Measurements from ENCODE around the gene NLRP13. TPM values are rescaled to one million over a fixed set of nuclear protein-coding genes. Genes with fewer than 3 reads are reported as not detected.

NLRP13 gene
- total and polyA plus RNA-seq, 2 experiments from 2014 or later, result not detected

GRCh38 chr19:55909801-55910200 lies 22.3 kb downstream of the NLRP13 start (continued):
- TF ChIP-seq, protein P1, sequence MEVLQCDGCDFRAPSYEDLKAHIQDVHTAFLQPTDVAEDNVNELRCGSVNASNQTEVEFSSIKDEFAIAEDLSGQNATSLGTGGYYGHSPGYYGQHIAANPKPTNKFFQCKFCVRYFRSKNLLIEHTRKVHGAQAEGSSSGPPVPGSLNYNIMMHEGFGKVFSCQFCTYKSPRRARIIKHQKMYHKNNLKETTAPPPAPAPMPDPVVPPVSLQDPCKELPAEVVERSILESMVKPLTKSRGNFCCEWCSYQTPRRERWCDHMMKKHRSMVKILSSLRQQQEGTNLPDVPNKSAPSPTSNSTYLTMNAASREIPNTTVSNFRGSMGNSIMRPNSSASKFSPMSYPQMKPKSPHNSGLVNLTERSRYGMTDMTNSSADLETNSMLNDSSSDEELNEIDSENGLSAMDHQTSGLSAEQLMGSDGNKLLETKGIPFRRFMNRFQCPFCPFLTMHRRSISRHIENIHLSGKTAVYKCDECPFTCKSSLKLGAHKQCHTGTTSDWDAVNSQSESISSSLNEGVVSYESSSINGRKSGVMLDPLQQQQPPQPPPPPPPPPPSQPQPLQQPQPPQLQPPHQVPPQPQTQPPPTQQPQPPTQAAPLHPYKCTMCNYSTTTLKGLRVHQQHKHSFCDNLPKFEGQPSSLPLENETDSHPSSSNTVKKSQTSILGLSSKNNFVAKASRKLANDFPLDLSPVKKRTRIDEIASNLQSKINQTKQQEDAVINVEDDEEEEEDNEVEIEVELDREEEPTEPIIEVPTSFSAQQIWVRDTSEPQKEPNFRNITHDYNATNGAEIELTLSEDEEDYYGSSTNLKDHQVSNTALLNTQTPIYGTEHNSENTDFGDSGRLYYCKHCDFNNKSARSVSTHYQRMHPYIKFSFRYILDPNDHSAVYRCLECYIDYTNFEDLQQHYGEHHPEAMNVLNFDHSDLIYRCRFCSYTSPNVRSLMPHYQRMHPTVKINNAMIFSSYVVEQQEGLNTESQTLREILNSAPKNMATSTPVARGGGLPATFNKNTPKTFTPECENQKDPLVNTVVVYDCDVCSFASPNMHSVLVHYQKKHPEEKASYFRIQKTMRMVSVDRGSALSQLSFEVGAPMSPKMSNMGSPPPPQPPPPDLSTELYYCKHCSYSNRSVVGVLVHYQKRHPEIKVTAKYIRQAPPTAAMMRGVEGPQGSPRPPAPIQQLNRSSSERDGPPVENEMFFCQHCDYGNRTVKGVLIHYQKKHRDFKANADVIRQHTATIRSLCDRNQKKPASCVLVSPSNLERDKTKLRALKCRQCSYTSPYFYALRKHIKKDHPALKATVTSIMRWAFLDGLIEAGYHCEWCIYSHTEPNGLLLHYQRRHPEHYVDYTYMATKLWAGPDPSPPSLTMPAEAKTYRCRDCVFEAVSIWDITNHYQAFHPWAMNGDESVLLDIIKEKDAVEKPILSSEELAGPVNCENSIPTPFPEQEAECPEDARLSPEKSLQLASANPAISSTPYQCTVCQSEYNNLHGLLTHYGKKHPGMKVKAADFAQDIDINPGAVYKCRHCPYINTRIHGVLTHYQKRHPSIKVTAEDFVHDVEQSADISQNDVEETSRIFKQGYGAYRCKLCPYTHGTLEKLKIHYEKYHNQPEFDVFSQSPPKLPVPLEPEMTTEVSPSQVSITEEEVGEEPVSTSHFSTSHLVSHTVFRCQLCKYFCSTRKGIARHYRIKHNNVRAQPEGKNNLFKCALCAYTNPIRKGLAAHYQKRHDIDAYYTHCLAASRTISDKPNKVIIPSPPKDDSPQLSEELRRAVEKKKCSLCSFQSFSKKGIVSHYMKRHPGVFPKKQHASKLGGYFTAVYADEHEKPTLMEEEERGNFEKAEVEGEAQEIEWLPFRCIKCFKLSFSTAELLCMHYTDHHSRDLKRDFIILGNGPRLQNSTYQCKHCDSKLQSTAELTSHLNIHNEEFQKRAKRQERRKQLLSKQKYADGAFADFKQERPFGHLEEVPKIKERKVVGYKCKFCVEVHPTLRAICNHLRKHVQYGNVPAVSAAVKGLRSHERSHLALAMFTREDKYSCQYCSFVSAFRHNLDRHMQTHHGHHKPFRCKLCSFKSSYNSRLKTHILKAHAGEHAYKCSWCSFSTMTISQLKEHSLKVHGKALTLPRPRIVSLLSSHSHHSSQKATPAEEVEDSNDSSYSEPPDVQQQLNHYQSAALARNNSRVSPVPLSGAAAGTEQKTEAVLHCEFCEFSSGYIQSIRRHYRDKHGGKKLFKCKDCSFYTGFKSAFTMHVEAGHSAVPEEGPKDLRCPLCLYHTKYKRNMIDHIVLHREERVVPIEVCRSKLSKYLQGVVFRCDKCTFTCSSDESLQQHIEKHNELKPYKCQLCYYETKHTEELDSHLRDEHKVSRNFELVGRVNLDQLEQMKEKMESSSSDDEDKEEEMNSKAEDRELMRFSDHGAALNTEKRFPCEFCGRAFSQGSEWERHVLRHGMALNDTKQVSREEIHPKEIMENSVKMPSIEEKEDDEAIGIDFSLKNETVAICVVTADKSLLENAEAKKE (CRISPR knock-in tag; IDR thresholded peaks at IDR 0.05), result no peak
- TF ChIP-seq STAT1 (IDR thresholded peaks at IDR 0.05; ENCODE audit: unreplicated experiment) (no peak), ETS1 (IDR thresholded peaks at IDR 0.05) (no peak)

- Mint-ChIP-seq H3K9me3 (peaks cover 96% of the 10 kb centered on the region), H3K4me3 (no peak overlapping the region), H3K27me3 (ENCODE audit: insufficient read depth, low read depth, poor library complexity) (peaks cover 3% of the 10 kb centered on the region), H3K27ac (no peak overlapping the region), H3K36me3 (ENCODE audit: low read depth) (peaks cover 40% of the 10 kb centered on the region), H3K4me1 (no peaks in the 10 kb centered on the region)
- no peaks in the 10 kb centered on the region for H3K9me2 ChIP-seq (ENCODE audit: insufficient read depth)
- H3K27me3 ChIP-seq (ENCODE audit: insufficient read depth), result no peaks in the 10 kb centered on the region
- H3K27ac ChIP-seq (ENCODE audit: low read depth), result no peak overlapping the region
- ATAC-seq (no peak), DNase-seq (ENCODE audit: low spot score) (no peak)
- peaks cover 6% of the 10 kb centered on the region for H3K36me3 ChIP-seq (ENCODE audit: insufficient read depth)
- no peak overlapping the region for H2AFZ ChIP-seq
- H3K4me3 ChIP-seq, result no peak overlapping the region
- no peaks in the 10 kb centered on the region for H3K4me1 ChIP-seq (ENCODE audit: insufficient read depth)
- no peaks in the 10 kb centered on the region for H3F3A ChIP-seq (replicated peaks; ENCODE audit: low read depth)
- no peaks in the 10 kb centered on the region for H3K79me2 ChIP-seq (replicated peaks; ENCODE audit: insufficient read depth)
- no peak overlapping the region for H3K4me2 ChIP-seq
- H4K20me1 ChIP-seq (replicated peaks; ENCODE audit: insufficient read depth), result no peaks in the 10 kb centered on the region
- TF ChIP-seq POLR2AphosphoS5 (IDR thresholded peaks at IDR 0.05; ENCODE audit: low read depth), result no peak
- TF ChIP-seq, protein P2, sequence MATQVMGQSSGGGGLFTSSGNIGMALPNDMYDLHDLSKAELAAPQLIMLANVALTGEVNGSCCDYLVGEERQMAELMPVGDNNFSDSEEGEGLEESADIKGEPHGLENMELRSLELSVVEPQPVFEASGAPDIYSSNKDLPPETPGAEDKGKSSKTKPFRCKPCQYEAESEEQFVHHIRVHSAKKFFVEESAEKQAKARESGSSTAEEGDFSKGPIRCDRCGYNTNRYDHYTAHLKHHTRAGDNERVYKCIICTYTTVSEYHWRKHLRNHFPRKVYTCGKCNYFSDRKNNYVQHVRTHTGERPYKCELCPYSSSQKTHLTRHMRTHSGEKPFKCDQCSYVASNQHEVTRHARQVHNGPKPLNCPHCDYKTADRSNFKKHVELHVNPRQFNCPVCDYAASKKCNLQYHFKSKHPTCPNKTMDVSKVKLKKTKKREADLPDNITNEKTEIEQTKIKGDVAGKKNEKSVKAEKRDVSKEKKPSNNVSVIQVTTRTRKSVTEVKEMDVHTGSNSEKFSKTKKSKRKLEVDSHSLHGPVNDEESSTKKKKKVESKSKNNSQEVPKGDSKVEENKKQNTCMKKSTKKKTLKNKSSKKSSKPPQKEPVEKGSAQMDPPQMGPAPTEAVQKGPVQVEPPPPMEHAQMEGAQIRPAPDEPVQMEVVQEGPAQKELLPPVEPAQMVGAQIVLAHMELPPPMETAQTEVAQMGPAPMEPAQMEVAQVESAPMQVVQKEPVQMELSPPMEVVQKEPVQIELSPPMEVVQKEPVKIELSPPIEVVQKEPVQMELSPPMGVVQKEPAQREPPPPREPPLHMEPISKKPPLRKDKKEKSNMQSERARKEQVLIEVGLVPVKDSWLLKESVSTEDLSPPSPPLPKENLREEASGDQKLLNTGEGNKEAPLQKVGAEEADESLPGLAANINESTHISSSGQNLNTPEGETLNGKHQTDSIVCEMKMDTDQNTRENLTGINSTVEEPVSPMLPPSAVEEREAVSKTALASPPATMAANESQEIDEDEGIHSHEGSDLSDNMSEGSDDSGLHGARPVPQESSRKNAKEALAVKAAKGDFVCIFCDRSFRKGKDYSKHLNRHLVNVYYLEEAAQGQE (IDR thresholded peaks at IDR 0.05; ENCODE audit: unreplicated experiment), result no peak
- no peak for TF ChIP-seq JUNB (IDR thresholded peaks at IDR 0.05; ENCODE audit: unreplicated experiment)
- TF ChIP-seq ZNF114 (CRISPR knock-in tag; IDR thresholded peaks at IDR 0.05), result no peak
These were observed 24.4 kb downstream of the NLRP13 start for GRCh38 chr19:55907746-55908145.
